PC-9 (cell line): ENCODE data around the gene AP1G1. TPM values are rescaled to one million over a fixed set of nuclear protein-coding genes. Genes with fewer than 3 reads are reported as not detected.

Experiments
- BruUV-seq: library from RNA; stranded (reverse); fragments of 400-500 nt; replicated peaks from 2 replicates; lab custom pipeline; 2021; lab: Mats Ljungman, UMichigan
- CTCF ChIA-PET: fragments of 300-600 bp; sonication (Branson Sonifier 250); formaldehyde crosslinking; loops from one replicate; lab custom pipeline; 2022; ENCODE audit warnings: antibody characterized with exemption; lab: Charles Lee
- POLR2A ChIA-PET: fragments of 300-600 bp; sonication (Branson Sonifier 250); formaldehyde crosslinking; loops from one replicate; lab custom pipeline; 2022; ENCODE audit warnings: antibody characterized with exemption; ENCODE audit not compliant: unreplicated experiment; lab: Charles Lee
- DNase-seq, 2 experiments: peaks; one replicate each; pipeline versions ENCODE4 v3.0.0 to v3.0.0-alpha.2; 2015 to 2022; ENCODE audit warnings: mixed read lengths in 1 of 2
- H2AFZ ChIP-seq: fragments of 200-600 bp; sonication (generic); 2 replicates; pipeline ENCODE4 v1.8.1; 2017; ENCODE audit warnings: antibody characterized with exemption
- H3F3A ChIP-seq: fragments of 200-600 bp; sonication (generic); 2 replicates; pipeline ENCODE4 v1.8.1; 2017; ENCODE audit warnings: antibody characterized with exemption, mild to moderate bottlenecking, low read depth; ENCODE audit not compliant: insufficient read depth
- H3K27ac ChIP-seq: fragments of 200-600 bp; sonication (generic); 2 replicates; pipeline ENCODE4 v1.6.1; 2016; ENCODE audit warnings: mixed run types
- H3K27me3 ChIP-seq: fragments of 200-600 bp; sonication (generic); 2 replicates; pipeline ENCODE4 v1.6.1; 2016; ENCODE audit warnings: low read depth, mixed run types; ENCODE audit not compliant: insufficient read depth
- H3K36me3 ChIP-seq: fragments of 200-600 bp; sonication (generic); 2 replicates; pipeline ENCODE4 v1.6.1; 2016; ENCODE audit warnings: low read depth, mixed run types
- H3K4me1 ChIP-seq: fragments of 200-600 bp; sonication (generic); replicated peaks from 2 replicates; pipeline ENCODE4 v1.6.1; 2016; ENCODE audit warnings: mixed run types; ENCODE audit not compliant: insufficient read depth
- H3K4me2 ChIP-seq: fragments of 200-600 bp; sonication (generic); 2 replicates; pipeline ENCODE4 v1.6.1; 2017; ENCODE audit warnings: mixed run types
- H3K4me3 ChIP-seq: fragments of 200-600 bp; sonication (generic); 2 replicates; pipeline ENCODE4 v1.6.1; 2016; ENCODE audit warnings: mixed run types
- H3K79me2 ChIP-seq: fragments of 200-600 bp; sonication (generic); 2 replicates; pipeline ENCODE4 v1.6.1; 2017; ENCODE audit warnings: low read depth, mixed run types
- H3K9me2 ChIP-seq: fragments of 200-600 bp; sonication (generic); 2 replicates; pipeline ENCODE4 v1.8.1; 2017; ENCODE audit warnings: mild to moderate bottlenecking; ENCODE audit not compliant: insufficient read depth
- H3K9me3 ChIP-seq: fragments of 200-600 bp; sonication (generic); 2 replicates; pipeline ENCODE4 v1.8.1; 2016; ENCODE audit warnings: low read depth; ENCODE audit not compliant: insufficient read depth
- H4K20me1 ChIP-seq: fragments of 200-600 bp; sonication (generic); 2 replicates; pipeline ENCODE4 v1.8.1; 2017; ENCODE audit not compliant: insufficient read depth
- CTCF ChIP-seq: fragments of 200-600 bp; sonication (generic); conservative IDR thresholded peaks from 2 replicates; pipeline ENCODE4 v1.6.1; 2017; ENCODE audit warnings: mixed run types, antibody characterized with exemption, mild to moderate bottlenecking, moderate library complexity
- EZH2 ChIP-seq: fragments of 200-600 bp; sonication (generic); IDR thresholded peaks from 2 replicates; pipeline ENCODE4 v1.8.0; 2017; ENCODE audit warnings: antibody characterized with exemption, low read depth
- intact Hi-C: fragments of 100-400 bp; cut with micrococcal nuclease; formaldehyde crosslinking; loops from one replicate; pipeline ENCODE4 v1.10.0; 2022; ENCODE audit not compliant: unreplicated experiment
- total RNA-seq: library from RNA; stranded (reverse); gene quantifications from 2 replicates; pipeline ENCODE4 v1.2.3, GENCODE V29; 2021

Gene AP1G1
- total RNA-seq, 1 experiment from 2014 or later = 72.5 TPM

DNA sequence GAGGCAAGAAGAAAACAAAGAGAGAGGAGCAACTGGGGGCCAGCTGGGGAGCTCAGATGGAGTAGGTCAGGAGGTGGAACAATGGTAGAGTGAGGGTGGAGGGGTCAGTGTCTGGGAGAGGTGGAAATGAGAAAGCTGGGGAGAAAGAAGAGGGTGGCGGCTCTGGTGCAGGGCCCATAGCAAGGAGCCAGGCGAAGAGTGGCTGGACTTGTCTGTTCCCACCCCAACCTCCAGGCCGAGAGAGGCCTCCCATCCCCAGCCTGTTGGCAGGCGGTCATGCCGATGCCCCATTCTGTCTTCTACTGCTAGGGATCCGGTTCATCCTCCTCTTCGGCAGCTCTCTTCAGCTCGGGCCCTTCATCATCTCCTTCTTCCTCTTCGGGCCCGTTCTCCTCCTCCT is 31.3 kb downstream of the AP1G1 start:
- TF ChIP-seq CTCF (no peak), EZH2 (no peak)
- no TSS peak for BruUV-seq

GRCh38 chr16:71775949-71776348 is 32.7 kb downstream of the AP1G1 start:
- ChIA-PET POLR2A (no interaction called here), CTCF (no interaction called here)
- peaks cover 29% of the 10 kb centered on the region; the same call in 1 of the 2 replicates for H3K36me3 ChIP-seq
- peaks cover 46% of the 10 kb centered on the region for H4K20me1 ChIP-seq
- no peak overlapping the region for H3K4me3 ChIP-seq
- no peak for TF ChIP-seq CTCF
- TF ChIP-seq EZH2 = no peak
- no peak for DNase-seq
- intact Hi-C loops = no loop called here
- no peak overlapping the region for H2AFZ ChIP-seq
- H3K9me2 ChIP-seq = no peaks in the 10 kb centered on the region
- no peak overlapping the region for H3K27ac ChIP-seq
- H3K4me1 ChIP-seq = no peaks in the 10 kb centered on the region; the same call in 1 of the 2 replicates
- H3K27me3 ChIP-seq = no peaks in the 10 kb centered on the region
- no peaks in the 10 kb centered on the region for H3K9me3 ChIP-seq
- peaks cover 22% of the 10 kb centered on the region; the same call in 1 of the 2 replicates for H3F3A ChIP-seq
- BruUV-seq = no TSS peak
- H3K4me2 ChIP-seq = no peak overlapping the region
- H3K79me2 ChIP-seq = peaks cover 47% of the 10 kb centered on the region

More for the DNA sequence above, 31.3 kb downstream of the AP1G1 start:
- no peaks in the 10 kb centered on the region for H3K9me3 ChIP-seq
- H3K36me3 ChIP-seq = peaks cover 28% of the 10 kb centered on the region; the same call in 1 of the 2 replicates
- H3F3A ChIP-seq = peaks cover 25% of the 10 kb centered on the region; the same call in 1 of the 2 replicates
- no peak overlapping the region for H3K4me2 ChIP-seq
- no peaks in the 10 kb centered on the region for H3K9me2 ChIP-seq
- H3K4me1 ChIP-seq = peaks cover 14% of the 10 kb centered on the region
- DNase-seq = no peak
- peaks cover 59% of the 10 kb centered on the region for H3K79me2 ChIP-seq
- intact Hi-C loops = no loop called here
- no peaks in the 10 kb centered on the region for H3K27me3 ChIP-seq
- no peak overlapping the region for H2AFZ ChIP-seq
- H3K4me3 ChIP-seq = no peak overlapping the region
- no peak overlapping the region for H3K27ac ChIP-seq
- ChIA-PET CTCF (no interaction called here), POLR2A (interaction anchor here (0.6 kb wide), 1 partner anchor 9 kb away, joined by 3 read pairs; no protein-coding TSS in a partner anchor)
- H4K20me1 ChIP-seq = peaks cover 55% of the 10 kb centered on the region

- Histone ChIP-seq H3K27me3 (no peaks in the 10 kb centered on the region), H3K9me2 (no peaks in the 10 kb centered on the region), H3K79me2 (peaks cover 18% of the 10 kb centered on the region), H3F3A (peaks cover 26% of the 10 kb centered on the region; the same call in 1 of the 2 replicates), H3K27ac (no peak overlapping the region), H3K4me2 (no peak overlapping the region), H4K20me1 (peaks cover 28% of the 10 kb centered on the region), H2AFZ (no peak overlapping the region), H3K36me3 (peaks cover 36% of the 10 kb centered on the region; the same call in 1 of the 2 replicates), H3K4me1 (no peaks in the 10 kb centered on the region; the same call in 1 of the 2 replicates), H3K4me3 (no peak overlapping the region), H3K9me3 (no peaks in the 10 kb centered on the region)
- no TSS peak for BruUV-seq
- peak in 1 of 2 experiments; percentile 61 for DNase-seq
- CTCF ChIA-PET = no interaction called here
- TF ChIP-seq CTCF = no peak
- TF ChIP-seq EZH2 = no peak
- POLR2A ChIA-PET = no interaction called here
- intact Hi-C loops = no loop called here
Measured at GRCh38 chr16:71771571-71771970, 37.1 kb downstream of the AP1G1 start.
